ENCODE results near the gene ATP8B3.
A peak's percentile ranks its signal among the peaks of the same experiment; 100 is the strongest.

The ATP8B3 gene

DNA sequence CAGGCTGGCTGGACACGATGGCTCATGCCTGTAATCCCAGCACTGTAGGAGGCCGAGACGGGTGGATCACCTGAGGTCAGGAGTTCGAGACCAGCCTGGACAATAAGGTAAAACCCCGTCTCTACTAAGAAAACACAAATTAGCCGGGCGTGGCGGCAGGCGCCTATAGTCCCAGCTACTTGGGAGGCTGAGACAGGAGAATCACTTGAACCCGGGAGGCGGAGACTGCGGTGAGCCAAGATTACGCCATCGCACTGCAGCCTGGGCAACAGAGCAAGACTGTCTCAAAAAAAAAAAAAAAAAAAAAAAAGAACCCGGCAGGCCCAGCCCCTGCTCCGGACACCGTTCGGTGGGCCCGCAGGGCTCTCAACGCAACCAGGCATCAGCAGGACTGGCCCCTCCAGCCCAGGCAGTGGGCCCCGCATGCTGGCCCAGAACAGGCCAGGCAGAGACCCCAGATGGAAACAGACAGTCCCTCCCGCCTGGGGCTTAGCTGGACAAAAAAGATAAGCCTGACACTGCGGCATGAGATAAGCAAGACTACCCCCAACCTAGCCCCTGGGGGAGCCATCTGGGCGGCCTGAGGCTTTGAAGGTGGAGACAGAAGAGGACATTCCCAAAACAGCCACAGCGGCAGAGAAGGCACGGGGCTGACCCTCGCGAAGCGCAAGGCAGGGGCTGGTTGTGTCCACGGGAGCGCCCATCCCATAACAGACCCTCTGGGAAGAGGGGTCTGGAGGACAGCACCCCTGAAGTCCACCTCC, 24.6 kb upstream of the ATP8B3 start:
- DNase-seq, result no peak

GRCh38 chr19:1833540-1833939, 21.5 kb upstream of the ATP8B3 start:
- DNase-seq, result no peak

GRCh38 chr19:1832046-1832663, 20.1 kb upstream of the ATP8B3 start:
- no peak for DNase-seq

- no peak for DNase-seq
Measured at GRCh38 chr19:1830978-1831377, 18.9 kb upstream of the ATP8B3 start.

- DNase-seq, result no peak
Measured at GRCh38 chr19:1830568-1830967, 18.5 kb upstream of the ATP8B3 start.

GRCh38 chr19:1829958-1830357, 17.9 kb upstream of the ATP8B3 start:
- DNase-seq, result no peak

DNA sequence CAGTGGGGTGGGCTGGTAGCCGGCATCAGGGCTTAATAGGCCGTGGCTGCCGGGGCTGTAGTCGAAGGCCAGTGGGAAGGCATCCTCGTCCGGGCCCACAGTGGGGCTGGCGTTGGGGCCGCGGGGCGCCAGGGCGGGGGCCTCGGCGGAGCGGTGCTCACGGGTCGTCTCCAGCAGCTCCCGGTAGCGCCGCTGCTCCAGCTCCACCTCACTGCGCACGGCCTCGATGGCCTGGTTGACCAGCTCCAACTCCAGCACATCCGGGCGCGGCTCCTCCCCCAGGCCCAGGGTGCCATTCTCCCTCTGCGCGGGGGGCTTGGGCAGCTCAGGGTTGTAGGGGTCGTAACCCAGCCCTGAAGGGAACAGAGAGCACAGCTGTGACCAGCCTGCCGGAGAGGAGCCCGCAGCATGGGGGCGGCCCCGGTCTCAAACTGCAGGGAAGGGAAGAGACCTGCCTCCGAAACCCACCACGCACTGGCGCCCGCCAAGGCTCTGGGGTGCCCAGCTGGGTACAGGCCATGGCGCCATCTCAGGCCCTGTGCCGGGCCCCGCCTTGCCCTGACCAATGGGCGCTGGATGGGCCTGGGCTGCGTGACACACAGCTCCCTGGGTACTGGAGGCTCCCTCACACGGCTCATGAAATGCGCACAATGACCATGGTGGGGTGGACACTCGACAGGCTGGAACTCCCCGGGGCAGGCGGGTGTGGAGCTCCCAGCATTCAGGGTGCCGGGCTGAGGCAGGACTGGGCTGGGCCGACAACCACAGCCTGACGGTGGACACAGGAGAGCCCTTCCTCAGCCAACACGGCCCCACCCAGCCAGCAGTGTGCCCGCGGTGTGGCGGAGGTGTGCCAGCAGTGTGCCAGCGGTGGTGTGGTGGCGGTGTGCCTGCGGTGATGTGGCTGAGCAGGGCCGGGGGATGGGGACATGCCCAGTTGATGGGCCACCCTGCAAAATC, 16.5 kb upstream of the ATP8B3 start:
- DNase-seq, result no peak

DNA sequence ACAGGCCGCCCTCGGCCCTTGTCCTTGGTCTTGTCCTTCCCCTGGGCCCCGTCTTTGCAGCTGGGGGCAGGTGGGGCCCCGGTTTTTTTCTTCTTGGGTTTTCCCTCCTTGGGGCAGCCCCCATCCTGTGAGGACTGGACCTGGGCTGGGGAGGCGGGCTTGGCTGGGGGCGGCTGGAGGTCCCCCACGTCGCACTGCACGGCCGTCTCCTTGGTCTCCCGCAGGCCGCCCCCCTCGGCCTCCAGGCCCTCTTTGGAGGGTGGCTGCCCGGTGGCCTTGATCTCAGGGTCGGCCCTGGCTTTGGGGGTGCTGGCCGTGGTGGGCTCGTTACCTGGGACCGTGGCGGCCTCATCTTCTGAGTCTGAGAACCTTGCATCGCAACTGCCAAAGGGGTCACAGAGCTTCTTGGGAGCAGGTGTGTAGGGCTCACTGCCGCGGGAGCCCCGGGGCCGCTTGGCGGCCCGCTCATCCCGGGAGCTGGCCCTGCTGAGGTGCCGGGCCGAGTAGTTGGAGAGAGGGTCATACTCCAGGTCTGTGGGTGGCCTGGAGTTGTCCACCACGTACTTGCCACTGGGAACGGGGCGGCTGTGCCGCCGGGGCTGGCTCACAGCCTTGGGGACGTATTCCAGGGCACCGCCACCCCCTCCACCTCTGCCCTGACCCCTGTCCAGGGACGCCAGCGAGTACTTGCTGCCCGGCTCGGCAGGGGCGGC, 15.6 kb upstream of the ATP8B3 start:
- DNase-seq, result no peak

DNA sequence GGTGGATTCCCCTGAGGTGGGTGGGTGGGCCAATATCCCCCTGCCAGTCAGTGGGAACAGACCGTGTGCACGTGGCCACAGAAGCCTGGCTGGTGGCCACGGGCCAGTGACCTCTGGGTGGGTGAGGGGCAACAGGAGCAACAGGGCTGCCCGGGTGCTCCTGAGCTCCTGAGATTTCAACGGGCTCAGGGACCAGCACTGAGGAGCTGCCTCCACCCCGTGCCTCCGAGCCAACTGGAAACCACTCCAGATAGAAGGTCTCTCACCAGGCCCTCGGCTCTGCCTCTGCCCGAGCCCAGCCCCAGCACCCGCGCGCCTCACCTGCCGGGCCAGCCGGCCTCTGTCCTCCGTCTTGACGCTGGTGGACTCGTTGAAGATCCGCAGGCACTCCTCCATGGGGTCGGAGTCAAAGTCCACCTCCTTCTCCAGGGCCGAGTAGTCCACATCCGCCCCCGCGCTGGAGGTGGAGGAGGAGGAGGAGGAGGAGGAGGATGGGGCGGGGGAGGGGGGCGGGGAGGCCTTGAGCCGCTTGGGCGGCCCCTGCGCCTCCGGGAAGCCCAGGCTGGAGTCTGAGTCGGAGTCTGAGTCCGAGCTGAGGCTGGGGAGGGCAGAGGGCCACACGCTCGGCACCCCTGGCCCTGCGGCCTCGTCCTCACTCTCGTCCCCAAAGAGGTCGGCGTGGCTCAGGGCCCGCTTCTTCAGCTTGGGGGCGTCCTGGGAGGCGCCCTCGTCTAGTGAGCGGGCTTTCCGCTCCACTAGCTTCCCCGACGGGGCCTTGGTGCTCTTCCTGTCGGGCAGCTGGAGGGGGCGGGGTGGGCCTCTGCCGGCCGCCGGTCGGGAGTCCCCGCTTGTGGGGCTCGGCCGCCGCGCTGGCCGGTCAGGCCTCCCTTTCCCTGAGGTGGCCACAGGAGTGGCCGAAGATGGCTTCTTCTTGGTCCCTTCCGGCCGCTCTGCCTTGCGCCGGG, 14.8 kb upstream of the ATP8B3 start:
- no peak for DNase-seq

GRCh38 chr19:1825909-1826556, 14.0 kb upstream of the ATP8B3 start:
- peak; percentile 11 for DNase-seq

DNA sequence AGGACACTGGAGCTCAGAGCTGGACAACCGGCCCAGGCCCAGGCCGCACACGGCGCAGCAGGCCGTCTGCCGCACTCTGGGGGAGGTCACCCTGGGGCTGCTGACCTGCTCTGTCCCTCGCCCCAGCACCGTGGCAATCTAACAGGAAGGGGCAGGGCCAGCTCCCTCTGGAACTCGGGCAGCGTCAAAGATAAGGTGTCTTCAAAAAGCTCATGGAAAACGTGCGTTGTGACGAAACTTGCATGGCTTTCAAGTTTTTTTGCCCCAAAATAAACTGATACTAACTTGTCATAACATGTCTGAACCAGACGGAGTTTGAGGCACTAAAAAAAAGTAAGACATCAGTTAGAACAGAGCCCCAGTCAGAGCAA, 12.2 kb upstream of the ATP8B3 start:
- DNase-seq, result no peak

DNA sequence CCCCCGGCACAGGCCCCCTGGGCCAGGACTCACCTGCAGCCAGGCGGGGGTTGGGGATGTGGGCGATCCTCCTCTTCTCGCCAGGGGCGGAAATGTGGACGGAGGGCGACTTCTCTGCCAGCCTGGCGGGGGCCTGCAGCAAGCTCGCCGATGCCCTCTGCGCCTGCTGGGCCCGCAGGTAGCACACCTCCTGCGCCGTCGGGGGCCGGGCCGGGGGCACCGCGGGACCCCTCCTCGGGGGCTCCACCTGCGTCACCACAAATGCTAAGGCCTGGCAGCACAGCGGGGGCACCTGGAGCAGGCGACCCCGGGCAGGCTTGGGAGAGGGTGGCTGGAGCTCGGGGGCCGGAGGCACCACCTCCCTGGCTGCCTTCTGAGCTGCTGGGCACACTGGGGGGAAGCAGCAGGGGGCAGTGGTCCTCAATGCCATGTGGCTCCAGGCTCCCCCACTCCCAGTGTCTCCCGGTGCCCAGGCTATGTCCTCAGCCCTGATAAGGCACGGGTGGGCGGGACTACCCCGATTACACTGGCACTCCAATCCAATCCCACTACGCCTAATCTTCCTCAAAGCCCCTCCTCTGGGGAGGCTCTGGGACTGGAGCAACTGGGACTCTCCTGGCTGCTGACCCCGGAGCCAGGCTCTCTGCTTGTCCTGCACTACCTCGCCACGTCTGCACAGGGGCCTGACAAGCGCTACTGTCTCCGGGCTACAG, 11.6 kb upstream of the ATP8B3 start:
- no peak for DNase-seq

- DNase-seq, result no peak
Measured at GRCh38 chr19:1823020-1823419, 10.9 kb upstream of the ATP8B3 start.

DNA sequence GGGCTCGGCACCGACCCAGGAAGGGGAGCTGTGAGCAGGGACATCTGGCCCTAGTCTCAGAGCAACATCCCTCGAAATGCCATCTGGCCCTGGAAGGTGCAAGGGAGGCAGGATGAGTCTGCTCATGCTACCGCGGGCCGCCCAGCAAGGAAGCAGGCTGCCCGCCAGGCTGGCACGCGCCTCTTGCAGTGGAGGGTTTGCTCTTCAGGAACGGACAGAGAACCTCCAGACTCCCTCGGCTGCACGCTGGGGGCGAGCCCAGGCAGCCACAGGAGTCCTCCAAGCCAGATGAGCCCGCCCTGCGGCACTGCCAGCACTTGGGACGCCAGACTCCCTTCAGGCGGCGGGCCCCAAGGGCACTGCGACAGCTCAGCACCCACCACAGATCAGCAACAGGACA, 10.1 kb upstream of the ATP8B3 start:
- DNase-seq, result peak; percentile 69

GRCh38 chr19:1819341-1820255, 7.5 kb upstream of the ATP8B3 start:
- no peak for DNase-seq

DNA sequence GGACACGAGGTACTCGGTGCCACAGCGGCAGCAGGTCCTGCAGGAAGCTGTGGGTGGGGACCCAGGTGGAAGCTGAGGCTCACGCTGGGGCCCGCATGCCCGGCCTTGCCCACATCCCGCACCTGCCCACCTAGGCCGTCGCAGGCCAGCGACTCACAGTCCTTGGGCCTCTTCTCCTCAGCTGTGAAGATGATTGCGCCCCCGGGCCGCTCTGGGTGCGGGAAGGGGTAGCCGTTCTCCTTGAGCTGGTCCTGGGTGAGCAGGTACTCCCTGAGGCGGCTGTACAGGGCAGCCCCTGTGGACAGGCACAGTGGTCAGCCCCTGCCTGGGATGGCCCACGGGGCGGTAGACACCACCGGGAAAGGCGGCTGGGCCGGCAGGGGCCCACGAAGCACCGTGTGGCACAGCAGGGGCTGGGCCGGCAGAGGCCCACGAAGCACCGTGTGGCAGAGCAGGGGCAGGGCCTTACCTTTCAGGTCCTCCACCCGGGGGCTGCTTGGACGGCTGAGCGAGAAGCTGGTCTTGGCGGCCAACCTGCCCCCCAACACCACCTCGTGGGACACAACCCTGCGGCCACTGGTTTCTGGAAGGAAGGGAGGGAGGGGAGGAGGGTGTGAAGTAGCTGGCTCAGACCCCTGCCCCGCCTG, 6.6 kb upstream of the ATP8B3 start:
- no peak for DNase-seq

DNA sequence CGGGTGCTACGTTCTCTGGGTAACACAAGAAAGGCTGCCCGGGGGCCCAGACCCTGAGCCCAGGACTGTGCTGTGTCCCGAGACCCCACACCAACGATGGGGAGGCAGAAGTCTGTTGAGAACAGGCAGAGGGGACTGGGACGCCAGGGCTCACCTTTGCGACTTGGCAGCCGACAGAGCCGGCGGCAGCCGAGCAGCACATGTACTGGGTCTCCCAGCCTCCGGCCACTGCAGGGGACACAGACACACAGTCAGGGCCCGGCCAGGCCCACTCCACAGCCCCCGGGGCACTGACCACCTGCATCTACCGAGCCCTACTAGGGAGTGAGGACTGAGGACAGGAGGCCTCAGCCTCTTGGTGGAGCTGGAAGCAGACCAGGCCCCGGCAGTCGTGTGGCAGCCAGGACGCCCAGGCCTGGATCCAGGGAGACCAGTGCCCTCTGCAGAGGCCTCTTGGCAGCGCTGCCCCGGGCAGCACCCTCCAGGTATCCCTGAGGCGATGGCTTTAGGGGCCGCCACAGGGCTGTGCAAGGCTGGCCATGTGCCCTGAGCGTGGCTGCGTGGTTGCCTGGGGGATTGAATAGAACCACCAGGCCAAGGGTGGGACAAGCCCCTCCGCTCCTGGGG, 5.6 kb upstream of the ATP8B3 start:
- no peak for DNase-seq

DNA sequence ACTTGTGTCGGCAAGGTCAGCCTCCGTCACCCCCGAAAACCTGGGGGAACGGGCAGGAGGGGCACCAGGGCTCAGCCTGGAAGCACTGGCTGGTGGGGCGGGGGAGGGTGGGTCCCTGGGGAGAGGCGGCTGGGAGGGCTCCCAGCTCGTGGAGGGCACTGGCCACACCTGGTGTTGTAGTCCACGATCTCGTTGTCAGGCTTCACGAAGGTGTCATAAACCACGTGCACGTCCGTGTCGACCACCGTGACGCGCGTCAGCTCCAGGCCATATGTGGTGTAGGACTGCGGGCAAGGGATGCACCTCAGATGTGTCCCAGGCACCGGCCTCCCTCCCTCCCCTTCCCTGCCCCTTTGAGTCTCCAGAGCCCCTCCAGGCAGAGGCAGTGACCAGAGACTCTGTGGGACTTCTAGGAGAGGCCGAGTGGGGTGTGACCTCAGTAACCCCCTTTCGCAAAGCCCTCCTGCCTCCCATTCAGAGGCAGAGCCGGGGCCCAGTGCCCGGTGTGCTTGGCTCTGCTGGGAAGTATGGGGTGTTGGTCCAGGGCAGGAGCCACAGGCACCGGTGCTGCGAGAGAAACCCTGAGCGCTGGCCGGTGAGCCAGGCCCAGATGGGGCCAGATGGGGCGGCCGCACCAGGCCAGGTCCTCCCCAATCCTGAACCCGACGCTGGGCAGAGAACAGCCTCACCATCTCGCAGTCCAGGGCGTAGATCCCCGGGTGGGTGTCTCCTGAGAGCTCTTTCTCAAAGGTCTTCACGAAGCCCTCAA, 4.6 kb upstream of the ATP8B3 start:
- no peak for DNase-seq

Measured in NCI-H1694 treated with DMSO at 0.1 percent for 48 hours (cell line).